Neutrophil (primary cell): ENCODE results near the gene SYCN.
"Not testable (repeated sequence)": the region's sequence is repeated elsewhere in the genome, so short reads cannot be mapped to it uniquely, and the experiment has no call there.

Experiments
- H3K27ac ChIP-seq: fragments of 200-600 bp; sonication (generic); 2 replicates; pipeline ENCODE4 v1.5.1; 2016; ENCODE audit warnings: mild to moderate bottlenecking, moderate library complexity
- H3K27me3 ChIP-seq: fragments of 200-600 bp; sonication (generic); 2 replicates; pipeline ENCODE4 v1.6.0; 2016; ENCODE audit warnings: mild to moderate bottlenecking
- H3K36me3 ChIP-seq: fragments of 200-600 bp; sonication (generic); 2 replicates; pipeline ENCODE4 v1.5.1; 2017
- H3K4me1 ChIP-seq, 2 experiments: fragments of 200-600 bp in 1 of 2; sonication (generic) in 1 of 2; 1 replicate in 1 of 2; 2 replicates in 1 of 2; pipeline versions ENCODE4 v1.5.1 to v1.6.1; 2013 to 2016; ENCODE audit warnings: low read depth in 1 of 2, low read length in 1 of 2, mild to moderate bottlenecking in 1 of 2, moderate library complexity in 1 of 2; ENCODE audit not compliant: control insufficient read depth in 1 of 2, insufficient read depth in 1 of 2
- H3K4me3 ChIP-seq, 2 experiments: fragments of 200-600 bp in 1 of 2; sonication (generic) in 1 of 2; 1 replicate in 1 of 2; 2 replicates in 1 of 2; pipeline ENCODE4 v1.5.1; 2013 to 2016; ENCODE audit warnings: low read depth in 1 of 2, low read length in 1 of 2, mild to moderate bottlenecking in 1 of 2, moderate library complexity in 1 of 2
- H3K9me3 ChIP-seq: fragments of 200-600 bp; sonication (generic); 2 replicates; pipeline ENCODE4 v1.5.1; 2016
- TF ChIP-seq, protein P1 (sequence below): fragments of 200-600 bp; sonication (generic); IDR thresholded peaks from 2 replicates; pipeline ENCODE4 v1.5.1; 2016; ENCODE audit warnings: antibody characterized with exemption

The SYCN gene

DNA sequence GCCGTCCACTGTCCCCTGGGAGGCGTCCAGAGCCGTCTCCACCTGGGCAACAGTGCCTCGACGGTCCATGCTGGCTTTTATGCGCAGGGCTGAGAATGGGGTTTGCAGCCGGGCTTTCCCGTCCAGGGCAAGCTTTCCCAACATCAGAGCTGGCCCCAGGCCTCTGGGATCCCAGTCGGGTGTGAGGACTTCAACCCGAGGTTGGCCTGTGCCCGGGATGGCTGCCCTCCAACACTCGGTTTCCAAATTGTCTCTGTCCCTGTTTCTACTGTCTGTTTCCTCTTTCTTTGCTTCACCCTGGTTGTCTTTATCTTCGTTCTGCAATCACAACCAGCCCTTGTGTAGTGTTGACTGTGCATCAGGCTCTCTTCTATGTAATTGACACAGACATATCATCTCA lies 44.7 kb upstream of the SYCN start, which contains the start of gene IFNL4:
Gene IFNL4, minus strand, starts transcription at position 51 of the 400 bp plus-strand sequence.
- H3K9me3 ChIP-seq: no peaks in the 10 kb centered on the region
- peaks cover 80% of the 10 kb centered on the region for H3K27me3 ChIP-seq
- TF ChIP-seq, protein P1, sequence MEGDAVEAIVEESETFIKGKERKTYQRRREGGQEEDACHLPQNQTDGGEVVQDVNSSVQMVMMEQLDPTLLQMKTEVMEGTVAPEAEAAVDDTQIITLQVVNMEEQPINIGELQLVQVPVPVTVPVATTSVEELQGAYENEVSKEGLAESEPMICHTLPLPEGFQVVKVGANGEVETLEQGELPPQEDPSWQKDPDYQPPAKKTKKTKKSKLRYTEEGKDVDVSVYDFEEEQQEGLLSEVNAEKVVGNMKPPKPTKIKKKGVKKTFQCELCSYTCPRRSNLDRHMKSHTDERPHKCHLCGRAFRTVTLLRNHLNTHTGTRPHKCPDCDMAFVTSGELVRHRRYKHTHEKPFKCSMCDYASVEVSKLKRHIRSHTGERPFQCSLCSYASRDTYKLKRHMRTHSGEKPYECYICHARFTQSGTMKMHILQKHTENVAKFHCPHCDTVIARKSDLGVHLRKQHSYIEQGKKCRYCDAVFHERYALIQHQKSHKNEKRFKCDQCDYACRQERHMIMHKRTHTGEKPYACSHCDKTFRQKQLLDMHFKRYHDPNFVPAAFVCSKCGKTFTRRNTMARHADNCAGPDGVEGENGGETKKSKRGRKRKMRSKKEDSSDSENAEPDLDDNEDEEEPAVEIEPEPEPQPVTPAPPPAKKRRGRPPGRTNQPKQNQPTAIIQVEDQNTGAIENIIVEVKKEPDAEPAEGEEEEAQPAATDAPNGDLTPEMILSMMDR: no peak
- H3K27ac ChIP-seq: no peak within 1 kb of the TSS
- H3K4me3 ChIP-seq: no peak within 1 kb of the TSS
- H3K4me1 ChIP-seq: no peaks in the 10 kb centered on the region
- no peaks in the 10 kb centered on the region for H3K36me3 ChIP-seq

DNA sequence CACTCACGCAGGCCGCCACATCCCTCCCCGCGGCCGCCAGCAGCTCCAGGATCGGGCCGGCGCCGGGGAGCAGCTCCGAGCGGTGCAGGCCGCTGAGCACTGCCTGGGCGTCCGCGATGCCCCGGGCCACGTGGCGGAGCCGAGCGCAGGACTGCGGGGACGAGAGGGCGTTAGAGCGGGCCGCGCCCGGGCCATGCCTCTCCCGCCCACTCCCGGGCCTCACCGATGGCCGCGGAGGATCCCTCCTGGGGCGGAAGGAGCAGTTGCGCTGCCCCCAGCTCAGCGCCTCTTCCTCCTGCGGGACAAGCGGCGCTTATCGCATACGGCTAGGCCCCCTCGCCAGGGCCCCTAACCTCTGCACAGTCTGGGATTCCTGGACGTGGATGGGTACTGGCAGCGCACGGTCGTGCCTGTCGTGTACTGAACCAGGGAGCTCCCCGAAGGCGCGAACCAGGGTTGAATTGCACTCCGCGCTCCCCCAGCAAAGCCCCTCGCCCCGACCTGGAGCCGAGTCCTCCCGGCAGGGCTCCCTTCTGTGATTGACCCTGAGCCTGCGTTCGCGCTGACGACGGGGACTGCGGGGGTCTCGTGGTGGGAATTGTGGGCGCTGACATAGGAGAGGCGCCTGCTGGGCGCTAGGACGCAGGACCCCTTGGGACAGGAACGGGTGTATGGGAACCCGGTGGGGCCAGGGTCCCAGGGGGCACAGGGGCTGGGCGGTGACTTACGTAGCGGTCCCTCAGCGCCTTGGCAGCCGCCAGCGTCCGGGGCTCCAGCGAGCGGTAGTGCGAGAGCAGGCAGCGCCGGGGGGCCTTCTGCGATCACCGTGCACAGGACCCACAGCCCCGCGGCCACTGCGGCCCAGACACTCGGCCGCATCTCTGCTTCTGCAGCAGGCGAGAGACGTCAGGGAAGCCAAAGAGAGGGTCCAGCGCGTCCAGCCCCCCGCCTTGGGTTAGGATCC lies 43.9 kb upstream of the SYCN start:
- H3K4me3 ChIP-seq: no peak overlapping the region
- H3K9me3 ChIP-seq: no peaks in the 10 kb centered on the region

GRCh38 chr19:39246951-39247669 lies 43.0 kb upstream of the SYCN start:
- TF ChIP-seq, protein P1: no peak
- no peaks in the 10 kb centered on the region for H3K9me3 ChIP-seq
- H3K4me1 ChIP-seq: no peaks in the 10 kb centered on the region
- no peak overlapping the region for H3K27ac ChIP-seq
- H3K36me3 ChIP-seq: no peaks in the 10 kb centered on the region
- no peak overlapping the region for H3K4me3 ChIP-seq
- peaks cover 66% of the 10 kb centered on the region for H3K27me3 ChIP-seq

More for the DNA sequence above, 43.9 kb upstream of the SYCN start:
- TF ChIP-seq, protein P1: no peak
- H3K4me1 ChIP-seq: no peaks in the 10 kb centered on the region
- H3K27me3 ChIP-seq: peaks cover 75% of the 10 kb centered on the region
- no peaks in the 10 kb centered on the region for H3K36me3 ChIP-seq
- no peak overlapping the region for H3K27ac ChIP-seq

DNA sequence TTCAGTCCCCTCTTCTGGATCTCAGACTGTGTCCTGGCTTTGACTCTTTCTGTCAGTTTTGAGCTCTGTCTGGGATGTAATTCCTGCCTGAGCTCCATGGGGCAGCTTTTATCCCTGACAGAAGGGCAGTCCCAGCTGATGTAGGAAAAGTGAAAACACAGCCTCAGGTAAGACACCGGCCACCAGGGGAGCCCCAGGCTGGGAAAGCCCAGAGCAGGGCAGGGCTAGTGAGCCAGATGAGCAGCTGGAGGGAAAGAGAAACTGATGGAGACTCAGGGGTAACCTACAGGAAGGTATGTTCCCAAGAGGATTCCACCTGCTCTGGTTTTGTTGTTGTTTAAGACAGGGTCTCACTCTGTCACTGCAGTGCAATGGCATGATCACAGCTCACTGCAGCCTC lies 41.1 kb upstream of the SYCN start:
- H3K27me3 ChIP-seq: peaks cover 63% of the 10 kb centered on the region
- not testable (repeated sequence) for H3K4me3 ChIP-seq, H3K9me3 ChIP-seq, H3K27ac ChIP-seq, H3K36me3 ChIP-seq, H3K4me1 ChIP-seq

GRCh38 chr19:39244410-39245100 lies 40.5 kb upstream of the SYCN start, which contains the start of gene IFNL3:
TSS of gene IFNL3 (minus strand) at chr19:39245006. CDS start at chr19:39244967, 39 bp downstream.
- not testable (repeated sequence) for H3K27ac ChIP-seq, H3K4me1 ChIP-seq, H3K4me3 ChIP-seq, H3K9me3 ChIP-seq, H3K36me3 ChIP-seq
- H3K27me3 ChIP-seq: peaks cover 59% of the 10 kb centered on the region

GRCh38 chr19:39243741-39244140 lies 39.7 kb upstream of the SYCN start:
- not testable (repeated sequence) for H3K9me3 ChIP-seq, H3K36me3 ChIP-seq, H3K4me1 ChIP-seq, H3K4me3 ChIP-seq, H3K27ac ChIP-seq
- peaks cover 51% of the 10 kb centered on the region for H3K27me3 ChIP-seq
